GM12878 (cell line): Measurements from ENCODE around the gene PHEX. TPM values are rescaled to one million over a fixed set of nuclear protein-coding genes. Genes with fewer than 3 reads are reported as not detected.

Experiments used
- ATAC-seq: fragments of 200-7000 bp; cut with Tn5 transposase; 3 replicates; pipeline ENCODE4 v1.9.1; 2020; ENCODE audit warnings: mild to moderate bottlenecking, moderate library complexity
- BruUV-seq: library from RNA; stranded (reverse); fragments of 400-500 nt; replicated peaks from 2 replicates; lab custom pipeline; 2021; lab: Mats Ljungman, UMichigan
- CTCF ChIA-PET: fragments of 300-600 bp; sonication (Branson Sonifier 250); formaldehyde crosslinking; extraction: SDS; loops from one replicate; lab custom pipeline; 2021; ENCODE audit warnings: inconsistent platforms; lab: Yijun Ruan, JAX
- POLR2A ChIA-PET: fragments of 350-600 bp; formaldehyde crosslinking; extraction: SDS; loops from one replicate; lab custom pipeline; 2021; ENCODE audit warnings: inconsistent platforms; lab: Charles Lee
- RAD21 ChIA-PET: fragments of 300-600 bp; sonication (Branson Sonifier 250); formaldehyde crosslinking; loops from one replicate; lab custom pipeline; 2023; ENCODE audit warnings: antibody characterized with exemption; ENCODE audit not compliant: unreplicated experiment; lab: Charles Lee
- SMC1A ChIA-PET: fragments of 300-600 bp; sonication (Branson Sonifier 250); formaldehyde crosslinking; loops from one replicate; lab custom pipeline; 2023; ENCODE audit not compliant: unreplicated experiment, uncharacterized antibody; lab: Charles Lee
- DNase-seq: peaks from one replicate; pipeline ENCODE4 v3.0.0-alpha.2; 2011; ENCODE audit warnings: low read depth, low spot score
- FAIRE-seq: peaks from 3 replicates; lab custom pipeline; 2011; peaks lifted over from hg19 to GRCh38; lab: Jason Lieb, UNC
- H2AFZ ChIP-seq: 2 replicates; pipeline ENCODE4 v1.6.0; 2011; ENCODE audit warnings: low read depth, low read length, control low read depth; ENCODE audit not compliant: control insufficient read depth
- H3K27ac ChIP-seq: 2 replicates; pipeline ENCODE4 v1.5.1; 2011; ENCODE audit warnings: control low read depth; ENCODE audit not compliant: control insufficient read depth, insufficient read depth
- H3K27me3 ChIP-seq, 2 experiments: replicated peaks in 1 of 2; 2 replicates each; pipeline versions ENCODE4 v1.6.0 to v1.6.1; 2011; ENCODE audit warnings: low read length in 1 of 2; ENCODE audit not compliant: control insufficient read depth in 2 of 2, insufficient read depth in 2 of 2
- H3K36me3 ChIP-seq, 2 experiments: 2 replicates each; pipeline ENCODE4 v1.5.1; 2011; ENCODE audit warnings: low read length in 1 of 2; ENCODE audit not compliant: control insufficient read depth in 2 of 2, insufficient read depth in 2 of 2
- H3K4me1 ChIP-seq: 2 replicates; pipeline ENCODE4 v1.6.1; 2011; ENCODE audit warnings: mild to moderate bottlenecking, low read length, moderate library complexity, mixed read lengths; ENCODE audit not compliant: control insufficient read depth, insufficient read depth
- H3K4me2 ChIP-seq: 2 replicates; pipeline ENCODE4 v1.6.0; 2011; ENCODE audit warnings: control low read depth; ENCODE audit not compliant: control insufficient read depth, insufficient read depth
- H3K4me3 ChIP-seq: fragments of 200-600 bp; sonication (generic); 2 replicates; pipeline ENCODE4 v1.5.1; 2016
- H3K79me2 ChIP-seq: 2 replicates; pipeline ENCODE4 v1.6.0; 2011; ENCODE audit warnings: low read length; ENCODE audit not compliant: control insufficient read depth, insufficient read depth
- H3K9ac ChIP-seq: 2 replicates; pipeline ENCODE4 v1.8.0; 2011; ENCODE audit warnings: low read length, control low read depth, mixed read lengths; ENCODE audit not compliant: control insufficient read depth, insufficient read depth
- H3K9me3 ChIP-seq: replicated peaks from 3 replicates; pipeline ENCODE4 v1.5.1; 2011; ENCODE audit warnings: mild to moderate bottlenecking, low read length; ENCODE audit not compliant: control insufficient read depth, insufficient read depth
- H4K20me1 ChIP-seq: 2 replicates; pipeline ENCODE4 v1.6.0; 2011; ENCODE audit not compliant: control insufficient read depth, insufficient read depth
- BMI1 ChIP-seq: fragments of 450-650 bp; IDR thresholded peaks from 2 replicates; pipeline ENCODE4 v1.6.1; 2016; ENCODE audit warnings: mild to moderate bottlenecking, moderate library complexity, borderline replicate concordance
- CREB1 ChIP-seq: IDR thresholded peaks from 2 replicates; pipeline ENCODE4 v1.6.1; 2012; ENCODE audit warnings: low read depth, mild to moderate bottlenecking, inconsistent platforms
- CREM ChIP-seq: IDR thresholded peaks from 2 replicates; pipeline ENCODE4 v1.6.1; 2014; ENCODE audit warnings: antibody characterized with exemption, low read depth
- KLF5 ChIP-seq: fragments of 450-650 bp; IDR thresholded peaks from 2 replicates; pipeline ENCODE4 v1.6.1; 2014; ENCODE audit warnings: mild to moderate bottlenecking; ENCODE audit not compliant: partially characterized antibody
- PAX8 ChIP-seq: fragments of 450-650 bp; IDR thresholded peaks from 2 replicates; pipeline ENCODE4 v1.6.1; 2017; ENCODE audit warnings: mild to moderate bottlenecking, moderate library complexity
- POLR2A ChIP-seq: IDR thresholded peaks from 2 replicates; pipeline ENCODE4 v1.6.1; 2011; ENCODE audit warnings: low read depth, mild to moderate bottlenecking, low read length
- POLR2AphosphoS2 ChIP-seq: IDR thresholded peaks from 2 replicates; pipeline ENCODE4 v1.6.1; 2011; ENCODE audit warnings: low read depth, mild to moderate bottlenecking, low read length, improper control_type of control experiment, moderate library complexity
- STAT1 ChIP-seq: fragments of 450-650 bp; conservative IDR thresholded peaks from 2 replicates; pipeline ENCODE4 v1.6.1; 2014; ENCODE audit warnings: antibody characterized with exemption, mild to moderate bottlenecking
- SUPT20H ChIP-seq: IDR thresholded peaks from 2 replicates; pipeline ENCODE4 v1.6.1; 2011; ENCODE audit warnings: low read depth, mild to moderate bottlenecking, low read length, moderate library complexity, borderline replicate concordance; ENCODE audit not compliant: control insufficient read depth
- SUZ12 ChIP-seq: fragments of 200-600 bp; sonication (generic); IDR thresholded peaks from one replicate; pipeline ENCODE4 v1.6.1; 2018; ENCODE audit warnings: antibody characterized with exemption, mild to moderate bottlenecking; ENCODE audit not compliant: unreplicated experiment
- ZNF207 ChIP-seq: fragments of 450-650 bp; IDR thresholded peaks from 2 replicates; pipeline ENCODE4 v1.6.1; 2014; ENCODE audit warnings: antibody characterized with exemption, mild to moderate bottlenecking, borderline replicate concordance
- ZZZ3 ChIP-seq: IDR thresholded peaks from 2 replicates; pipeline ENCODE4 v1.6.1; 2011; ENCODE audit warnings: low read depth; ENCODE audit not compliant: control insufficient read depth, insufficient read length
- WGBS: methylation state at CpG from one replicate; pipeline ENCODE4 v1.1.6; 2016; ENCODE audit warnings: low lambda C conversion rate; ENCODE audit not compliant: insufficient replicate concordance, insufficient coverage; ENCODE audit errors: missing lambda C conversion rate; 5-methylcytosine and 5-hydroxymethylcytosine counted together
- in situ Hi-C: fragments of 300-500 bp; cut with MboI; formaldehyde crosslinking; loops from 9 replicates; pipeline ENCODE4 v1.14.3; 2018; ENCODE audit warnings: mixed read lengths
- intact Hi-C: fragments of 100-400 bp; cut with micrococcal nuclease; formaldehyde crosslinking; loops from one replicate; pipeline ENCODE4 v1.14.2; 2022; ENCODE audit not compliant: unreplicated experiment
- polyA plus RNA-seq, 11 experiments: library from polyadenylated mRNA; depleted of rRNA in 4 of 11; unstranded in 6 of 11; stranded (reverse) in 5 of 11; fragments of >200 nt; fragmentation: Nextera tagmentation in 4 of 11; fragmentation: Illumina TruSeq in 1 of 11; extraction: Ambion mirVana in 4 of 11; extraction: Trizol in 1 of 11; gene quantifications; 1 replicate in 1 of 11; 2 replicates in 10 of 11; pipeline versions ENCODE4 v1.2.1 to v1.2.3, GENCODE V29; 2011 to 2016; ENCODE audit warnings: inconsistent platforms in 2 of 11, missing spikeins in 2 of 11, low read depth in 1 of 11
- total RNA-seq, 4 experiments: library from RNA; depleted of rRNA in 3 of 4; stranded (reverse); fragments of >200 nt in 3 of 4; fragmentation: Illumina TruSeq in 1 of 4; extraction: Trizol in 1 of 4; gene quantifications; 2 replicates each; pipeline versions ENCODE4 v1.2.1 to v1.2.3, GENCODE V29; 2013 to 2021
- TF ChIP-seq, protein P1 (sequence below): IDR thresholded peaks from 2 replicates; pipeline ENCODE4 v1.6.1; 2012; ENCODE audit warnings: mild to moderate bottlenecking, low read depth, low read length
- TF ChIP-seq, protein P2 (sequence below): fragments of 150-350 bp; IDR thresholded peaks from 2 replicates; pipeline ENCODE4 v1.6.1; 2014; ENCODE audit warnings: mild to moderate bottlenecking, low read depth, low read length
- TF ChIP-seq, protein P3 (sequence below): fragments of 150-350 bp; IDR thresholded peaks from 2 replicates; pipeline ENCODE4 v1.6.1; 2016; ENCODE audit warnings: low read depth, low read length
- TF ChIP-seq, protein P4 (sequence below): IDR thresholded peaks from 2 replicates; pipeline ENCODE4 v1.6.1; 2011; ENCODE audit warnings: borderline replicate concordance, low read depth, mild to moderate bottlenecking, moderate library complexity, low read length; ENCODE audit not compliant: insufficient read depth, poor library complexity, severe bottlenecking

Gene PHEX
- total and polyA plus RNA-seq, 10 of the 15 experiments (the other 5 are each of a cell fraction or from before 2014, with no cell fraction given): 0.12 to 97.2 (median 0.55) TPM

DNA sequence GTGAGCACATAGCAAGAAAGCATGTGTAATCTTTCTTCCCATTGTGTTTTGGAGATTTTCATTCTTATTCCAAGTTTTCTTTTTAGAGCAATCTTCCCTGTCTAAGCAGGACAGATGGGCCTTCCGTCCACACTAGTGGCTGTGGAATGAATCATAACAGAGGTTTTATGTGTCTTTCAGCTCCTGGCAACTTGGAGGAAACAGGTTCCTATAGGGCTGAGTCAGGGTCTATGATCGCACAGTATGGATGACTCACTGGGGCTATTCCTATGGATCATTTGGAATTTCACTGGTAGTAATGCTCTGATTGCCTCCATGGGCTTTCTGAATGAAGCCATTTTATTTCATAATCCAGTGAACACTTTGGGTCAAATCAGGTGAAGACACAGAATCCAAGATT, 188.8 kb downstream of the PHEX start:
- intact Hi-C loops (no loop called here), in situ Hi-C loops (no loop called here)
- SMC1A ChIA-PET: interaction anchor here (1.0 kb wide), 1 partner anchor 31 kb away, joined by 3 read pairs; no protein-coding TSS in a partner anchor
- no peaks in the 10 kb centered on the region for H3K79me2 ChIP-seq
- no TSS peak for BruUV-seq
- CTCF ChIA-PET: no interaction called here
- H3K4me3 ChIP-seq: no peak overlapping the region
- H4K20me1 ChIP-seq: no peaks in the 10 kb centered on the region
- H3K4me1 ChIP-seq: no peaks in the 10 kb centered on the region
- no peak for ATAC-seq
- POLR2A ChIA-PET: no interaction called here
- H3K36me3 ChIP-seq: no peaks in the 10 kb centered on the region
- RAD21 ChIA-PET: no interaction called here
- DNase-seq: no peak
- no peak for FAIRE-seq
- no peak for TF ChIP-seq CREB1
- no peak for TF ChIP-seq POLR2A
- TF ChIP-seq, protein P1, sequence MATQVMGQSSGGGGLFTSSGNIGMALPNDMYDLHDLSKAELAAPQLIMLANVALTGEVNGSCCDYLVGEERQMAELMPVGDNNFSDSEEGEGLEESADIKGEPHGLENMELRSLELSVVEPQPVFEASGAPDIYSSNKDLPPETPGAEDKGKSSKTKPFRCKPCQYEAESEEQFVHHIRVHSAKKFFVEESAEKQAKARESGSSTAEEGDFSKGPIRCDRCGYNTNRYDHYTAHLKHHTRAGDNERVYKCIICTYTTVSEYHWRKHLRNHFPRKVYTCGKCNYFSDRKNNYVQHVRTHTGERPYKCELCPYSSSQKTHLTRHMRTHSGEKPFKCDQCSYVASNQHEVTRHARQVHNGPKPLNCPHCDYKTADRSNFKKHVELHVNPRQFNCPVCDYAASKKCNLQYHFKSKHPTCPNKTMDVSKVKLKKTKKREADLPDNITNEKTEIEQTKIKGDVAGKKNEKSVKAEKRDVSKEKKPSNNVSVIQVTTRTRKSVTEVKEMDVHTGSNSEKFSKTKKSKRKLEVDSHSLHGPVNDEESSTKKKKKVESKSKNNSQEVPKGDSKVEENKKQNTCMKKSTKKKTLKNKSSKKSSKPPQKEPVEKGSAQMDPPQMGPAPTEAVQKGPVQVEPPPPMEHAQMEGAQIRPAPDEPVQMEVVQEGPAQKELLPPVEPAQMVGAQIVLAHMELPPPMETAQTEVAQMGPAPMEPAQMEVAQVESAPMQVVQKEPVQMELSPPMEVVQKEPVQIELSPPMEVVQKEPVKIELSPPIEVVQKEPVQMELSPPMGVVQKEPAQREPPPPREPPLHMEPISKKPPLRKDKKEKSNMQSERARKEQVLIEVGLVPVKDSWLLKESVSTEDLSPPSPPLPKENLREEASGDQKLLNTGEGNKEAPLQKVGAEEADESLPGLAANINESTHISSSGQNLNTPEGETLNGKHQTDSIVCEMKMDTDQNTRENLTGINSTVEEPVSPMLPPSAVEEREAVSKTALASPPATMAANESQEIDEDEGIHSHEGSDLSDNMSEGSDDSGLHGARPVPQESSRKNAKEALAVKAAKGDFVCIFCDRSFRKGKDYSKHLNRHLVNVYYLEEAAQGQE: no peak
- no peak for TF ChIP-seq CREM
- TF ChIP-seq, protein P2, sequence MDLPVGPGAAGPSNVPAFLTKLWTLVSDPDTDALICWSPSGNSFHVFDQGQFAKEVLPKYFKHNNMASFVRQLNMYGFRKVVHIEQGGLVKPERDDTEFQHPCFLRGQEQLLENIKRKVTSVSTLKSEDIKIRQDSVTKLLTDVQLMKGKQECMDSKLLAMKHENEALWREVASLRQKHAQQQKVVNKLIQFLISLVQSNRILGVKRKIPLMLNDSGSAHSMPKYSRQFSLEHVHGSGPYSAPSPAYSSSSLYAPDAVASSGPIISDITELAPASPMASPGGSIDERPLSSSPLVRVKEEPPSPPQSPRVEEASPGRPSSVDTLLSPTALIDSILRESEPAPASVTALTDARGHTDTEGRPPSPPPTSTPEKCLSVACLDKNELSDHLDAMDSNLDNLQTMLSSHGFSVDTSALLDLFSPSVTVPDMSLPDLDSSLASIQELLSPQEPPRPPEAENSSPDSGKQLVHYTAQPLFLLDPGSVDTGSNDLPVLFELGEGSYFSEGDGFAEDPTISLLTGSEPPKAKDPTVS: no peak
- TF ChIP-seq ZNF207: no peak
- TF ChIP-seq SUPT20H: no peak
- no peak for TF ChIP-seq BMI1
- TF ChIP-seq, protein P3, sequence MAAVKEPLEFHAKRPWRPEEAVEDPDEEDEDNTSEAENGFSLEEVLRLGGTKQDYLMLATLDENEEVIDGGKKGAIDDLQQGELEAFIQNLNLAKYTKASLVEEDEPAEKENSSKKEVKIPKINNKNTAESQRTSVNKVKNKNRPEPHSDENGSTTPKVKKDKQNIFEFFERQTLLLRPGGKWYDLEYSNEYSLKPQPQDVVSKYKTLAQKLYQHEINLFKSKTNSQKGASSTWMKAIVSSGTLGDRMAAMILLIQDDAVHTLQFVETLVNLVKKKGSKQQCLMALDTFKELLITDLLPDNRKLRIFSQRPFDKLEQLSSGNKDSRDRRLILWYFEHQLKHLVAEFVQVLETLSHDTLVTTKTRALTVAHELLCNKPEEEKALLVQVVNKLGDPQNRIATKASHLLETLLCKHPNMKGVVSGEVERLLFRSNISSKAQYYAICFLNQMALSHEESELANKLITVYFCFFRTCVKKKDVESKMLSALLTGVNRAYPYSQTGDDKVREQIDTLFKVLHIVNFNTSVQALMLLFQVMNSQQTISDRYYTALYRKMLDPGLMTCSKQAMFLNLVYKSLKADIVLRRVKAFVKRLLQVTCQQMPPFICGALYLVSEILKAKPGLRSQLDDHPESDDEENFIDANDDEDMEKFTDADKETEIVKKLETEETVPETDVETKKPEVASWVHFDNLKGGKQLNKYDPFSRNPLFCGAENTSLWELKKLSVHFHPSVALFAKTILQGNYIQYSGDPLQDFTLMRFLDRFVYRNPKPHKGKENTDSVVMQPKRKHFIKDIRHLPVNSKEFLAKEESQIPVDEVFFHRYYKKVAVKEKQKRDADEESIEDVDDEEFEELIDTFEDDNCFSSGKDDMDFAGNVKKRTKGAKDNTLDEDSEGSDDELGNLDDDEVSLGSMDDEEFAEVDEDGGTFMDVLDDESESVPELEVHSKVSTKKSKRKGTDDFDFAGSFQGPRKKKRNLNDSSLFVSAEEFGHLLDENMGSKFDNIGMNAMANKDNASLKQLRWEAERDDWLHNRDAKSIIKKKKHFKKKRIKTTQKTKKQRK: no peak
- TF ChIP-seq, protein P4, sequence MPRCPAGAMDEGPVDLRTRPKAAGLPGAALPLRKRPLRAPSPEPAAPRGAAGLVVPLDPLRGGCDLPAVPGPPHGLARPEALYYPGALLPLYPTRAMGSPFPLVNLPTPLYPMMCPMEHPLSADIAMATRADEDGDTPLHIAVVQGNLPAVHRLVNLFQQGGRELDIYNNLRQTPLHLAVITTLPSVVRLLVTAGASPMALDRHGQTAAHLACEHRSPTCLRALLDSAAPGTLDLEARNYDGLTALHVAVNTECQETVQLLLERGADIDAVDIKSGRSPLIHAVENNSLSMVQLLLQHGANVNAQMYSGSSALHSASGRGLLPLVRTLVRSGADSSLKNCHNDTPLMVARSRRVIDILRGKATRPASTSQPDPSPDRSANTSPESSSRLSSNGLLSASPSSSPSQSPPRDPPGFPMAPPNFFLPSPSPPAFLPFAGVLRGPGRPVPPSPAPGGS: no peak
- no peak for TF ChIP-seq PAX8
- no peak for TF ChIP-seq KLF5
- TF ChIP-seq STAT1: no peak
- no peak for TF ChIP-seq SUZ12
- no peak for TF ChIP-seq ZZZ3
- TF ChIP-seq POLR2AphosphoS2: no peak
- no peaks in the 10 kb centered on the region for H3K9me3 ChIP-seq
- no peak overlapping the region for H3K4me2 ChIP-seq
- no peak overlapping the region for H3K27ac ChIP-seq
- 50% methylated on average over 2 of the region's 2 CpGs for WGBS
- H2AFZ ChIP-seq: no peak overlapping the region
- H3K27me3 ChIP-seq: no peaks in the 10 kb centered on the region
- H3K9ac ChIP-seq: no peak overlapping the region
